Measurements from ENCODE around the gene HTR1B. TPM values are rescaled to one million over a fixed set of nuclear protein-coding genes. Genes with fewer than 3 reads are reported as not detected.

The HTR1B gene
- total RNA-seq, 1 donor = under 0.01 TPM

- no peak for TF ChIP-seq CTCF (IDR thresholded peaks at IDR 0.05; ENCODE audit: insufficient read depth, low read length)
- no peak for DNase-seq (ENCODE audit: low read depth)
- H3K4me3 ChIP-seq (ENCODE audit: low read depth, low read length) = no peak overlapping the region
These were observed 14.7 kb downstream of the HTR1B start for GRCh38 chr6:77448546-77448945.

- DNase-seq (ENCODE audit: low read depth) = peak; percentile 57
These were observed 16.0 kb downstream of the HTR1B start for GRCh38 chr6:77447254-77447653.

GRCh38 chr6:77446249-77446648 is 17.0 kb downstream of the HTR1B start:
- TF ChIP-seq CTCF (IDR thresholded peaks at IDR 0.05; ENCODE audit: insufficient read depth, low read length) = no peak
- H3K4me3 ChIP-seq (ENCODE audit: low read depth, low read length) = no peak overlapping the region
- DNase-seq (ENCODE audit: low read depth) = no peak

More at GRCh38 chr6:77447254-77447653, 16.0 kb downstream of the HTR1B start:
- H3K4me3 ChIP-seq (ENCODE audit: low read depth, low read length) = no peak overlapping the region
- TF ChIP-seq CTCF (IDR thresholded peaks at IDR 0.05; ENCODE audit: insufficient read depth, low read length) = no peak

DNA sequence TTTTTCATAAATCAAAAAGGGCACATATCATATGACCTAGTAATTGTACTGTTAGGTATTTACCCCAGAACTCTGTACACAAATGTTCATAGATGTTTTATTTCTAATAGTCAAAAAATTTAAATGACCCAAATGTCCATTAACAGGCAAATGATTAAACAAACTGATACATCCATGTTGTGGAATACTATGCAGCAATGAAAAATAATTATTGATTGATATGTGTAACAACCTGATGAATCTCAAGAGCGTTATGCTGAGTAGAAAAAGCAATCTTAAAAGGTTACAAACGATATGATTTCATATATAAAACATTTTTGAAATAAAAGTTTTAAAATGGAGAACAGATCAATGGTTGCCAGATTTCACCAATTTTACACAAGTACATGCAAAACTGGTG is 18.1 kb downstream of the HTR1B start:
- no peak for DNase-seq (ENCODE audit: low read depth)
- no peak for TF ChIP-seq CTCF (IDR thresholded peaks at IDR 0.05; ENCODE audit: insufficient read depth, low read length)
- no peak overlapping the region for H3K4me3 ChIP-seq (ENCODE audit: low read depth, low read length)

DNA sequence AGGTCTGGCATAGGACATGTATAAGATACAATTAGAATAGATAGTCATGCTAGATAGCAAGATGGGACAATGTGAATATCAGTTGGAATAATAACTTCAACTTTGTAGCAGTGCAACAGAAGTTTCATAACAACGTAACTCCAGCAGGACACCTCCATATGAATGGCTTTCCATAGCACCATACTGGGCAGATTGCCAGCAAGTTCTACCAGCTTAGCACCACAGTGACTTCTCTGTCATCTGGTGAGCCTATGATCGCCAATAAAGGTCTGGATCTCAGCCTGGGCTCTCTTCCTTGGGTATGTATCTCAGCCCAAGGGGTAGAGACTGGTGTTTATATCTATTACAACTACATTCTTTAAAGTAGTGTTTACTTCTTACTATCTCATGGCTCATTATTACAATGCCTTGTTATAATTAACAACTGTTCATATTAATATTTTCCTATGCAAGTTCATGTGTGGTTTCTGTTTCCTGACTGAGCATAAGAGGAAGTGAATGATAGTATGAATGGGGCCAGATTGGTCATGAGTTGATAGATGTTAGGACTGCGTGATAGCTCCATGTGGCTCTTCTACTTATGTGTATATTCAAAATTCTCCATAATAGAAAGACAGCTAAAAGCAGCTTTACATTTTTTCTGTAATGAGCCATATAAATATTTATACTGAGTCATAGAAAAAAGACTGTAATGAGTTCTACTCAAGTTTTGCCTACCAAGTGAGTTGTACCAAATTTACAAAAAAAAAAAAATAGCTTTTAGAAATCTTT is 22.9 kb downstream of the HTR1B start:
- DNase-seq (ENCODE audit: low read depth) = no peak
- H3K4me3 ChIP-seq (ENCODE audit: low read depth, low read length) = no peak overlapping the region
- no peak for TF ChIP-seq CTCF (IDR thresholded peaks at IDR 0.05; ENCODE audit: insufficient read depth, low read length)

DNA sequence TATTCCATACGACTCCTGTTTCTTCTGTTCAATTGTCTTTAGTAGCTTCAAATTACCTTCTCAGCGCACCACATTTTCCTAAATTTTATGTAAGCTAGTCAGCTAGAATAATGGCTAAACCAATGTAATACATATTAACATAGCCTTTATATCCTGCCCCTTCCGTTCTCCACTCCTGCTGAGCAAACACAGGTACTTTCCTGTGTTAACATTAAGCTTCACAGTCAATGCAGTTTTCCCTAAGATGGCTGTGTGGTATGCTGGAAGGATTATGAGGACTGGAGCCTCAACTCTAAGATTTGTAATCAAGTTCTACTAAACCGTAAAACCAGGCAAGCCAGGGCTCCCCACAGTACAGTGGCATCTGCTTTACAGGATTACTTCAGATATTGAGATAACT is 29.4 kb downstream of the HTR1B start:
- no peak for DNase-seq (ENCODE audit: low read depth)
- H3K4me3 ChIP-seq (ENCODE audit: low read depth, low read length) = no peak overlapping the region
- TF ChIP-seq CTCF (IDR thresholded peaks at IDR 0.05; ENCODE audit: insufficient read depth, low read length) = no peak

DNA sequence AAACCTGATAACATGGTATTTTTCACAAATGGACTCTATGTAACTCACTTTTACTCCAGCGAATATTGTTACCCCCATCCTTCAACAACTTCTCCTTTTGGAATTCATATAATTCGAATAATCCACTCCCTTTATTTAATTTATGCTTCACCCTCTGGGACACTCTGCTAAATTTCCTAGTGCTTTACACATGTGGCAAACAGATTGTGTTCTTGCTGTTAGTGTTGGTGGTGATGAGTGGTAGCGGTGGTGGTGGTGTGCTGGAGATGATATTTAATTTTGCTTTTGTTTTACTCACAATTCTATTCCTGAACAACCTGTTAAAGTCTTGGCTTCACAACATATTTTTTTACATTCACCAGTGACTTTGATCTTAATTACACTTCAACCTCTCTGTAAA is 32.8 kb downstream of the HTR1B start:
- no peak for DNase-seq (ENCODE audit: low read depth)
- no peak overlapping the region for H3K4me3 ChIP-seq (ENCODE audit: low read depth, low read length)
- no peak for TF ChIP-seq CTCF (IDR thresholded peaks at IDR 0.05; ENCODE audit: insufficient read depth, low read length)

Measured in fibroblast of the aortic adventitia (primary cell).